Right renal cortex interstitium (tissue), 3 donors: ENCODE data around the gene STAU1. TPM values are rescaled to one million over a fixed set of nuclear protein-coding genes. Genes with fewer than 3 reads are reported as not detected.
"Not testable (repeated sequence)": the region's sequence is repeated elsewhere in the genome, so short reads cannot be mapped to it uniquely, and the experiment has no call there.

Experiments used
- DNase-seq, 3 donors: peaks; one replicate each; pipeline ENCODE4 v3.0.0-alpha.2; 2013; ENCODE audit warnings: low read depth in 3 of 3, low spot score in 2 of 3
- polyA plus RNA-seq, 3 donors: library from polyadenylated mRNA; unstranded; fragments of 120-200 nt; gene quantifications; one replicate each; pipeline ENCODE4 v1.2.1, GENCODE V29; 2013; ENCODE audit not compliant: insufficient read length in 3 of 3

Gene STAU1
- polyA plus RNA-seq, 3 donors, result 112 to 127 (median 125) TPM

GRCh38 chr20:49134797-49135196, 53.3 kb downstream of the STAU1 start:
- DNase-seq, result not testable (repeated sequence)

GRCh38 chr20:49133571-49133970, 54.6 kb downstream of the STAU1 start:
- DNase-seq, result no peak

- peak; percentile 52 to 74 (median 61) for DNase-seq
These were observed 55.1 kb downstream of the STAU1 start for GRCh38 chr20:49132995-49133478.

- no peak for DNase-seq
These were observed 64.2 kb downstream of the STAU1 start for GRCh38 chr20:49123982-49124381.

GRCh38 chr20:49122920-49123319, 65.2 kb downstream of the STAU1 start:
- no peak for DNase-seq

GRCh38 chr20:49119988-49120387, 68.1 kb downstream of the STAU1 start:
- no peak for DNase-seq

- DNase-seq, result no peak
These were observed 69.8 kb downstream of the STAU1 start for GRCh38 chr20:49118307-49118706.

- no peak for DNase-seq
These were observed 72.6 kb downstream of the STAU1 start for GRCh38 chr20:49115564-49115963.

GRCh38 chr20:49112596-49113274, 75.4 kb downstream of the STAU1 start:
- no peak for DNase-seq

- DNase-seq, result no peak
These were observed 77.1 kb downstream of the STAU1 start for GRCh38 chr20:49110767-49111694.

- DNase-seq, result no peak
These were observed 81.8 kb downstream of the STAU1 start for GRCh38 chr20:49106328-49106727.

- DNase-seq, result not testable (repeated sequence)
These were observed 83.1 kb downstream of the STAU1 start for GRCh38 chr20:49104979-49105547.

- DNase-seq, result no peak
These were observed 83.8 kb downstream of the STAU1 start for GRCh38 chr20:49104365-49104648.

- DNase-seq, result no peak
These were observed 84.3 kb downstream of the STAU1 start for GRCh38 chr20:49103647-49104364.

GRCh38 chr20:49103019-49103418, 85.1 kb downstream of the STAU1 start:
- no peak for DNase-seq

GRCh38 chr20:49100972-49101371, 87.2 kb downstream of the STAU1 start:
- DNase-seq, result no peak

GRCh38 chr20:49100292-49100691, 87.8 kb downstream of the STAU1 start:
- DNase-seq, result not testable (repeated sequence)

GRCh38 chr20:49099011-49099410, 89.1 kb downstream of the STAU1 start:
- DNase-seq, result no peak

GRCh38 chr20:49098136-49098535, 90.0 kb downstream of the STAU1 start:
- DNase-seq, result no peak

- no peak for DNase-seq
These were observed 91.0 kb downstream of the STAU1 start for GRCh38 chr20:49097159-49097558.

GRCh38 chr20:49096203-49096730, 91.9 kb downstream of the STAU1 start:
- no peak for DNase-seq
